Neural progenitor cell (in vitro differentiated cells): Measurements from ENCODE around the gene S1PR5. TPM values are rescaled to one million over a fixed set of nuclear protein-coding genes. Genes with fewer than 3 reads are reported as not detected.

Experiments used
- DNase-seq: peaks from one replicate; pipeline ENCODE4 v3.0.0-alpha.2; 2016; ENCODE audit warnings: low spot score
- H2AFZ ChIP-seq: fragments of 200-600 bp; sonication (generic); replicated peaks from 2 replicates; pipeline ENCODE4 v1.6.1; 2016; ENCODE audit warnings: antibody characterized with exemption
- H3F3A ChIP-seq: fragments of 200-600 bp; sonication (generic); 2 replicates; pipeline ENCODE4 v1.6.1; 2016; ENCODE audit warnings: antibody characterized with exemption, low read depth
- H3K27ac ChIP-seq: fragments of 200-600 bp; sonication (generic); 2 replicates; pipeline ENCODE4 v1.5.1; 2016; ENCODE audit warnings: mild to moderate bottlenecking
- H3K27me3 ChIP-seq: fragments of 200-600 bp; sonication (generic); 2 replicates; pipeline ENCODE4 v1.6.1; 2016; ENCODE audit warnings: mild to moderate bottlenecking, moderate library complexity
- H3K36me3 ChIP-seq: fragments of 200-600 bp; sonication (generic); 2 replicates; pipeline ENCODE4 v1.5.1; 2016
- H3K4me1 ChIP-seq: fragments of 200-600 bp; sonication (generic); 2 replicates; pipeline ENCODE4 v1.6.1; 2016; ENCODE audit warnings: mixed run types
- H3K4me2 ChIP-seq: fragments of 200-600 bp; sonication (generic); 2 replicates; pipeline ENCODE4 v1.6.1; 2016
- H3K4me3 ChIP-seq: fragments of 200-600 bp; sonication (generic); 2 replicates; pipeline ENCODE4 v1.5.1; 2016
- H3K79me2 ChIP-seq: fragments of 200-600 bp; sonication (generic); 2 replicates; pipeline ENCODE4 v1.6.1; 2016; ENCODE audit warnings: low read depth
- H3K9ac ChIP-seq: fragments of 200-600 bp; sonication (generic); 2 replicates; pipeline ENCODE4 v1.6.1; 2016
- H3K9me3 ChIP-seq: fragments of 200-600 bp; sonication (generic); 2 replicates; pipeline ENCODE4 v1.5.1; 2016; ENCODE audit warnings: low read depth
- H4K20me1 ChIP-seq: fragments of 200-600 bp; sonication (generic); 2 replicates; pipeline ENCODE4 v1.6.1; 2016; ENCODE audit warnings: low read depth
- H3K27ac Mint-ChIP-seq: 3 replicates; pipeline ENCODE4 v1.8.0; 2021; ENCODE audit warnings: mixed read lengths
- H3K27me3 Mint-ChIP-seq: 2 replicates; pipeline ENCODE4 v1.8.0; 2022; ENCODE audit warnings: low read depth, mild to moderate bottlenecking, inconsistent platforms, moderate library complexity, mixed read lengths; ENCODE audit not compliant: insufficient read depth
- H3K36me3 Mint-ChIP-seq: 3 replicates; pipeline ENCODE4 v1.8.0; 2021; ENCODE audit warnings: mixed read lengths
- H3K4me1 Mint-ChIP-seq: 3 replicates; pipeline ENCODE4 v1.8.0; 2021; ENCODE audit warnings: mixed read lengths
- H3K4me3 Mint-ChIP-seq: 3 replicates; pipeline ENCODE4 v1.8.0; 2021; ENCODE audit warnings: mild to moderate bottlenecking, moderate library complexity, mixed read lengths
- H3K9me3 Mint-ChIP-seq: 3 replicates; pipeline ENCODE4 v1.8.0; 2020; ENCODE audit warnings: mixed read lengths
- CTCF ChIP-seq: fragments of 200-600 bp; sonication (generic); IDR thresholded peaks from 2 replicates; pipeline ENCODE4 v1.5.1; 2017; ENCODE audit warnings: antibody characterized with exemption, mild to moderate bottlenecking
- EZH2 ChIP-seq: fragments of 200-600 bp; sonication (generic); IDR thresholded peaks from 2 replicates; pipeline ENCODE4 v1.6.1; 2017; ENCODE audit warnings: antibody characterized with exemption, mild to moderate bottlenecking, moderate library complexity
- EZH2phosphoT487 ChIP-seq: fragments of 200-600 bp; sonication (generic); IDR thresholded peaks from 2 replicates; pipeline ENCODE4 v1.6.1; 2017; ENCODE audit warnings: antibody characterized with exemption
- total RNA-seq: library from RNA; depleted of rRNA; stranded (reverse); fragments of >200 nt; gene quantifications from 2 replicates; pipeline ENCODE4 v1.2.3, GENCODE V29; 2015; ENCODE audit warnings: low replicate concordance

The S1PR5 gene
- total RNA-seq: 0.15 and 1.1 TPM in 2 replicates

- peak within 1 kb of the TSS; percentile 76 for H3K4me2 ChIP-seq
- H3K27me3 ChIP-seq: peaks cover 87% of the 10 kb centered on the region
- H3K27ac ChIP-seq: no peak within 1 kb of the TSS
- TF ChIP-seq EZH2 (peak; percentile 76), CTCF (peak; percentile 19), EZH2phosphoT487 (peak; percentile 79)
- Mint-ChIP-seq H3K4me3 (peak within 1 kb of the TSS; percentile 86), H3K36me3 (no peaks in the 10 kb centered on the region), H3K27ac (peak within 1 kb of the TSS; percentile 66), H3K4me1 (peaks cover 34% of the 10 kb centered on the region), H3K27me3 (peaks cover 34% of the 10 kb centered on the region), H3K9me3 (peaks cover 3% of the 10 kb centered on the region)
- no peaks in the 10 kb centered on the region for H3K9me3 ChIP-seq
- H3K9ac ChIP-seq: no peak within 1 kb of the TSS
- DNase-seq: peak; percentile 54
- peak within 1 kb of the TSS; percentile 44 for H3K4me3 ChIP-seq
- H2AFZ ChIP-seq: peak within 1 kb of the TSS; percentile 63
- H4K20me1 ChIP-seq: peaks cover 22% of the 10 kb centered on the region
- H3F3A ChIP-seq: peaks cover 31% of the 10 kb centered on the region
- no peaks in the 10 kb centered on the region for H3K79me2 ChIP-seq
- H3K4me1 ChIP-seq: peaks cover 21% of the 10 kb centered on the region
- no peaks in the 10 kb centered on the region for H3K36me3 ChIP-seq
Observed at GRCh38 chr19:10517361-10517759, at the start of gene S1PR5. TSS of gene S1PR5 (minus strand) at chr19:10517447. CDS start at chr19:10515011, 2,436 bp downstream.

DNA sequence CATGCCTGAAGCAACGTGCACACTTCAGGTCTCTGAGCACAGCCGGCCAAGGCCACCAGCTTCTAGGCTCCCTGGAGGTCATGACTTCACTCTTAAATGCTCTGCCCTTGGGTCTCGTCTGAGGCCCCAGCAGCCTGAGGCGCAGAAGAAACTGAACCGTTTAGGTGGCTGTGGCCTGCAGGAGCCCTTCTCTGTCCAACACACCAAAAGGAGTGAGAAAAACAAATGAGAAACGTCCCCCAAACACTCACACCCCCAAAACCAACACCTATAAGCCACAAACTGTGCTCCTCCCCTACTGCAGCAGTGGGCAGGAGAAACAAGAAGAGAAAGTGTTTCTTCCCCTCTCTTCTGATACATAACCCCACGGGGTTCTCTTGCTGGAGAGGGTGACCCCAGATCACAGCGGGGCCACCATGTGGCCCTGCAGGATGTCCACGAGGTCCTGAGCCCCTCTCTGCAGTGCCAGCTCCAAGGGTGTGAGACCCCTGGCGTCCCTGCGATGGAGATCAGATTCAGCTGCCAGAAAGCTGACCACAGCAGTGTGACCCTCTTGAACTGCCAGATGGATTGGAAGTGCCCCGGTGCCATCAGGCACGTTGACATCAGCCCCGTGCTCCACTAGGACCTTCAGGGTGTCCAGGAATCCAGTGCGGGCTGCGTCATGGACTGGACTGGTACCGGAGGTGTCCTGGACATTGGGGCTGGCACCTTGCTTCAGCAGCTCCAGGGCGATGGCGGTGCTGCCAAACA is 49.6 kb upstream of the S1PR5 start:
- no peak overlapping the region for H2AFZ ChIP-seq
- peaks cover 40% of the 10 kb centered on the region for H3K4me1 Mint-ChIP-seq
- H3K4me3 ChIP-seq: peak overlapping the region; percentile 88
- H3K36me3 ChIP-seq: no peaks in the 10 kb centered on the region
- H3K9me3 Mint-ChIP-seq: no peaks in the 10 kb centered on the region
- H3K4me2 ChIP-seq: peak overlapping the region; percentile 96
- H3K27me3 Mint-ChIP-seq: peaks cover 5% of the 10 kb centered on the region
- peak overlapping the region; percentile 97 for H3K4me3 Mint-ChIP-seq
- peaks cover 12% of the 10 kb centered on the region for H3K4me1 ChIP-seq
- peaks cover 26% of the 10 kb centered on the region for H3K79me2 ChIP-seq
- peaks cover 15% of the 10 kb centered on the region for H4K20me1 ChIP-seq
- peaks cover 2% of the 10 kb centered on the region for H3K36me3 Mint-ChIP-seq
- no peaks in the 10 kb centered on the region for H3K9me3 ChIP-seq
- no peak overlapping the region for H3K9ac ChIP-seq
- H3K27ac Mint-ChIP-seq: no peak overlapping the region
- no peak overlapping the region for H3K27ac ChIP-seq
- DNase-seq: no peak
- TF ChIP-seq CTCF (no peak), EZH2phosphoT487 (no peak), EZH2 (no peak)
- H3K27me3 ChIP-seq: peaks cover 23% of the 10 kb centered on the region
- peaks cover 50% of the 10 kb centered on the region for H3F3A ChIP-seq

DNA sequence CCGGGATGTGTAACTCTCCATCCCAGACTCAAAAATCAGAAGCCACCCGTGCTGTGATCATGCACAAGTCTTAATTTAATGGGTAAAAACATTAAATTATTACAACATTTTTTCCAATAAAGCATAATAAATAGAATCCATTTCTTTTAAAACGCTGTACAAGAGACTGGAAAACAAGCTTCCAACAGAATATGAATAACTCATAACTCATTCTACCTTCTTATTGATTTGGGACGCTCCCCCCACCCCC is 49.1 kb upstream of the S1PR5 start:
- H3K27me3 Mint-ChIP-seq: peaks cover 5% of the 10 kb centered on the region
- peaks cover 26% of the 10 kb centered on the region for H3K79me2 ChIP-seq
- H3K27me3 ChIP-seq: peaks cover 23% of the 10 kb centered on the region
- peaks cover 40% of the 10 kb centered on the region for H3K4me1 Mint-ChIP-seq
- peaks cover 48% of the 10 kb centered on the region for H3F3A ChIP-seq
- H3K9me3 Mint-ChIP-seq: no peaks in the 10 kb centered on the region
- H3K4me2 ChIP-seq: peak overlapping the region; percentile 96
- H3K4me3 Mint-ChIP-seq: peak overlapping the region; percentile 97
- peak overlapping the region; percentile 88 for H3K4me3 ChIP-seq
- H3K36me3 Mint-ChIP-seq: peaks cover 2% of the 10 kb centered on the region
- H3K4me1 ChIP-seq: peaks cover 12% of the 10 kb centered on the region
- H4K20me1 ChIP-seq: peaks cover 15% of the 10 kb centered on the region
- H2AFZ ChIP-seq: no peak overlapping the region
- no peak overlapping the region for H3K9ac ChIP-seq
- no peak overlapping the region for H3K27ac ChIP-seq
- no peaks in the 10 kb centered on the region for H3K36me3 ChIP-seq
- TF ChIP-seq EZH2phosphoT487 (no peak), CTCF (no peak), EZH2 (no peak)
- H3K27ac Mint-ChIP-seq: peak overlapping the region; percentile 53
- no peaks in the 10 kb centered on the region for H3K9me3 ChIP-seq
- no peak for DNase-seq
